GM13976 (cell line): Measurements from ENCODE around the gene IDI1.

Source experiments
- DNase-seq: peaks from one replicate; pipeline ENCODE4 v3.0.0; 2012; ENCODE audit warnings: low spot score
- in situ Hi-C: fragments of 300-500 bp; cut with MboI; formaldehyde crosslinking; loops from one replicate; pipeline ENCODE4 v1.12.0; 2022; ENCODE audit warnings: low sequenced_read_pairs, mixed read lengths, inconsistent platforms; ENCODE audit not compliant: unreplicated experiment
- TF ChIP-seq, protein P1 (sequence below): IDR thresholded peaks from 2 replicates; pipeline ENCODE4 v1.5.1; 2012; ENCODE audit warnings: borderline replicate concordance, mild to moderate bottlenecking; ENCODE audit not compliant: insufficient read depth; ENCODE audit errors: extremely low read depth, missing control alignments, control extremely low read depth

The IDI1 gene

DNA sequence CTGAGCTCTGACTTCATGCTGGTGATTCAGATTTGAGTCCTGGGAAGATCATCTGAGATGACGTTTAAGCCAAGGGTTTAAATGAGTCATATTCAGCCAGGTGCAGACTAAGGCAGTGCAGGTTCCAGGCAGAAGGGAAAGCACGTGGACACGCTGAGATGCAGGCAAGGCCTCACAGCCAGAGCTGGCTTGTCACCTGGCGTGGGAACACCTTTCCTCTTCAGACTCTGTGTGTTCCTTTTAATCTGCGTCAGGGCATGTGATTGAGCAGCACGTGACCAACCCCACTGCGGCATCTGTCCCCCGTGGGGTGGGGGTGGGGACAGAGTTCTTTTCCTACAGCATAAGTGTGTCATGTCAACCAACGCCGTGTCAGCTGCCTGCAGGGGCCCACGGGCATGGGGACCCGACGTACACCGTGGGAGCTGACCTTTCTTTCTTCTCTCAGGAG lies 12.6 kb downstream of the IDI1 start:
- in situ Hi-C loops, result no loop called here
- TF ChIP-seq, protein P1, sequence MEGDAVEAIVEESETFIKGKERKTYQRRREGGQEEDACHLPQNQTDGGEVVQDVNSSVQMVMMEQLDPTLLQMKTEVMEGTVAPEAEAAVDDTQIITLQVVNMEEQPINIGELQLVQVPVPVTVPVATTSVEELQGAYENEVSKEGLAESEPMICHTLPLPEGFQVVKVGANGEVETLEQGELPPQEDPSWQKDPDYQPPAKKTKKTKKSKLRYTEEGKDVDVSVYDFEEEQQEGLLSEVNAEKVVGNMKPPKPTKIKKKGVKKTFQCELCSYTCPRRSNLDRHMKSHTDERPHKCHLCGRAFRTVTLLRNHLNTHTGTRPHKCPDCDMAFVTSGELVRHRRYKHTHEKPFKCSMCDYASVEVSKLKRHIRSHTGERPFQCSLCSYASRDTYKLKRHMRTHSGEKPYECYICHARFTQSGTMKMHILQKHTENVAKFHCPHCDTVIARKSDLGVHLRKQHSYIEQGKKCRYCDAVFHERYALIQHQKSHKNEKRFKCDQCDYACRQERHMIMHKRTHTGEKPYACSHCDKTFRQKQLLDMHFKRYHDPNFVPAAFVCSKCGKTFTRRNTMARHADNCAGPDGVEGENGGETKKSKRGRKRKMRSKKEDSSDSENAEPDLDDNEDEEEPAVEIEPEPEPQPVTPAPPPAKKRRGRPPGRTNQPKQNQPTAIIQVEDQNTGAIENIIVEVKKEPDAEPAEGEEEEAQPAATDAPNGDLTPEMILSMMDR, result no peak
- DNase-seq, result peak; percentile 77

- no peak for DNase-seq
- TF ChIP-seq, protein P1, result no peak
- in situ Hi-C loops, result no loop called here
Observed at GRCh38 chr10:1035201-1035600, 13.7 kb downstream of the IDI1 start.

- DNase-seq, result no peak
- TF ChIP-seq, protein P1, result no peak
- in situ Hi-C loops, result no loop called here
Observed at GRCh38 chr10:1034758-1035157, 14.2 kb downstream of the IDI1 start.

DNA sequence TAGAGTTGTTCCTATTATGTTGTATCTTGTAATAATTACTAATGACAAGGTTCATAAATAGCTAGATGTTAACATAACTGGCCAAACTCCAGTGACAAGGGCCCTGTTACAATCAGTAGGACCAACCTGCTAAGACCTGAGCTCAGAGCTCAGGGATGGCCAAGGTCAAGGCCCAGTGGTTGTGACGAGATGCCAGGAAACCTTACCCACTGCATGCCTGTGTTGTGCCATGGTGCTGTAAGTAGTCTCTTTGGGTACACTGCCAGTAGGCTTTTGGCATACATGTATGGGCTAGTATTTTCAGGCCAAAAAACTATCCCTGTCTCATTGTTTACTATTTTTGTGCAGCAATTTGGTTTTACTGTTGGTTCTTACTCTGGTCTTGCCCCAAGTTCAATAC lies 15.3 kb downstream of the IDI1 start:
- in situ Hi-C loops, result no loop called here
- DNase-seq, result no peak
- TF ChIP-seq, protein P1, result no peak

DNA sequence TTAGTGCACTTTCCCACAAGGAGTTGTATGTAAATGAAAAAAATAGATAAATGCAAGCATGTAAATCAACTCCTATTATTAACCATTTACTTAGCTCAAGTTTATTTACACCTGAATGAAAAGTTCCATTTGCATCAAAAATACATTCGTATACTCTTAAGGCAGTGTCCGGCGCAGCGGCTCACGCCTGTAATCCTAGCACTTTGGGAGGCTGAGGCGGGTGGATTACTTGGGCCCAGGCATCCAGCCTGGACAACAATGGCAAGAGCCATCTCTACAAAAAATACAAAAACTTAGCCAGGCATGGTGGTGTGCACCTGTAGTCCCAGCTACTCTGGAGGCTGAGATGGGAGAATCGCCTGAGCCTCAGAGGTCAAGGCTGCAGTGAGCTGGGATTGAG lies 19.1 kb downstream of the IDI1 start:
- TF ChIP-seq, protein P1, result no peak
- in situ Hi-C loops, result no loop called here
- no peak for DNase-seq

DNA sequence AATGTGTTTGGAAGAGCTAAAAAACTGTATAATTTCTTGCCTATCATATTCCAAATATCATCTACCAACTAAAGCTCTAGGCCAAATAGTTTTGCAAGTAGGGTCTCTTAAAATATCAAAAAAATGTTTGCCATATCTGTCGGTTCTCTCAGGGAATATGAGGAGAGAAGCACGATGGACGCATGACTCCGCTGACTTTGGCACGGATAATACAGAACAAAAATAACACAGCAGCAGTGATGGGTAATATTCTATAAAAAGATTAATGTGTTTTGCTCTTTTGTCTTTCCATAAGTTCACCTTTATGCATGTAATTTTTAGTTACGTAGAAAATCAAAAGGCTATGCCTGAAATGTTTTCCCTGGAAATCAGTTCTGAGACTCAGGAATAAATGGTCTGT lies 22.3 kb downstream of the IDI1 start:
- TF ChIP-seq, protein P1, result no peak
- in situ Hi-C loops, result no loop called here
- DNase-seq, result no peak

GRCh38 chr10:1025683-1026082 lies 23.2 kb downstream of the IDI1 start, which contains the start of gene IDI2:
TSS of gene IDI2 (minus strand) at chr10:1025859. CDS start at chr10:1024723, 1,136 bp downstream.
- TF ChIP-seq, protein P1, result no peak

More at GRCh38 chr10:1025683-1026082, 23.2 kb downstream of the IDI1 start, which contains the start of gene IDI2:
- no peak for DNase-seq
- in situ Hi-C loops, result no loop called here
